ENCODE data around the gene PPP1R17. TPM values are rescaled to one million over a fixed set of nuclear protein-coding genes. Genes with fewer than 3 reads are reported as not detected.

The PPP1R17 gene
- total RNA-seq, 4 donors from 2014 or later: not detected

DNA sequence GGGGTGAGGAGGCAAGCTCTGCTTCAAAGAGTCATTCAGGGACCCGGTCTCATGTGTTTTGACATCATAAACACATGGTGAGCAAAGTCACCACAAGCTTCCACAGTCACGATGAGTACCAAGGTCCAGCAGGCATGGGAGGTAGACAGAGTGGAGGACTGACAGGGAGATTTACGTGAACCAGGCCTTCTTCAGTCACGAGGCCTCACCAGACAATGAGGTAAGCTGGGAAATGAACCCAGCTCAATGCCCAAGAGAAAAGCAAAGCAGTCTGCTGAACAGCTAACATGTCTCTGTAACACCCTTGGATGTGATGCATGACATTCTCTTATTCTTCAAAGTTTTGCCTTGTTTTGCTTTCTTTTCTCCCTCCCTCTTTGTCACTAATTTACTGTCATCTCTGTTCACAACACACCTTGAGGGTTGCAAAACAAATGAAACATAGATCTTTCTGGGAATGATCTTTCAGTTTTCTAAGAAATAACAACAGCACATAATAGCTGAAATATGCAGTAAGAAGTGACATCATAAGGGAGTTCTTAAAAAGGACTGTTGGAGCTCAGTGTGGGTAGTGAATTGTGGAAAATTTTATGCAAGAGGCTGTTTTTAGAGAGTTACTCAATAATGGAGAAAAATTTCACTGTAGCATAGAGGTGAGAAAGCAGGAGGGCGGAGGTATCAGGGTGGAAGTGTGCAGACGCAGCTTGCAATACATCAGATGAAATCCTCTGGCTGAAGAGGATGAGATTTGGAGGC is 9.0 kb downstream of the PPP1R17 start:
- no peak for DNase-seq (ENCODE audit: low spot score in 2 of 2)
- Histone ChIP-seq H3K9me3 (no peaks in the 10 kb centered on the region), H3K4me3 (no peak overlapping the region), H3K4me1 (no peaks in the 10 kb centered on the region), H3K36me3 (no peaks in the 10 kb centered on the region), H3K27ac (no peak overlapping the region), H3K27me3 (no peaks in the 10 kb centered on the region)
- no peak for TF ChIP-seq POLR2A (IDR thresholded peaks at IDR 0.05)
- no peak for TF ChIP-seq EP300 (IDR thresholded peaks at IDR 0.05)
- no peak for TF ChIP-seq POLR2AphosphoS5 (IDR thresholded peaks at IDR 0.05)
- TF ChIP-seq, protein P1, sequence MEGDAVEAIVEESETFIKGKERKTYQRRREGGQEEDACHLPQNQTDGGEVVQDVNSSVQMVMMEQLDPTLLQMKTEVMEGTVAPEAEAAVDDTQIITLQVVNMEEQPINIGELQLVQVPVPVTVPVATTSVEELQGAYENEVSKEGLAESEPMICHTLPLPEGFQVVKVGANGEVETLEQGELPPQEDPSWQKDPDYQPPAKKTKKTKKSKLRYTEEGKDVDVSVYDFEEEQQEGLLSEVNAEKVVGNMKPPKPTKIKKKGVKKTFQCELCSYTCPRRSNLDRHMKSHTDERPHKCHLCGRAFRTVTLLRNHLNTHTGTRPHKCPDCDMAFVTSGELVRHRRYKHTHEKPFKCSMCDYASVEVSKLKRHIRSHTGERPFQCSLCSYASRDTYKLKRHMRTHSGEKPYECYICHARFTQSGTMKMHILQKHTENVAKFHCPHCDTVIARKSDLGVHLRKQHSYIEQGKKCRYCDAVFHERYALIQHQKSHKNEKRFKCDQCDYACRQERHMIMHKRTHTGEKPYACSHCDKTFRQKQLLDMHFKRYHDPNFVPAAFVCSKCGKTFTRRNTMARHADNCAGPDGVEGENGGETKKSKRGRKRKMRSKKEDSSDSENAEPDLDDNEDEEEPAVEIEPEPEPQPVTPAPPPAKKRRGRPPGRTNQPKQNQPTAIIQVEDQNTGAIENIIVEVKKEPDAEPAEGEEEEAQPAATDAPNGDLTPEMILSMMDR (IDR thresholded peaks at IDR 0.05): no peak
- WGBS: 58% methylated on average over 6 of the region's 6 CpGs

DNA sequence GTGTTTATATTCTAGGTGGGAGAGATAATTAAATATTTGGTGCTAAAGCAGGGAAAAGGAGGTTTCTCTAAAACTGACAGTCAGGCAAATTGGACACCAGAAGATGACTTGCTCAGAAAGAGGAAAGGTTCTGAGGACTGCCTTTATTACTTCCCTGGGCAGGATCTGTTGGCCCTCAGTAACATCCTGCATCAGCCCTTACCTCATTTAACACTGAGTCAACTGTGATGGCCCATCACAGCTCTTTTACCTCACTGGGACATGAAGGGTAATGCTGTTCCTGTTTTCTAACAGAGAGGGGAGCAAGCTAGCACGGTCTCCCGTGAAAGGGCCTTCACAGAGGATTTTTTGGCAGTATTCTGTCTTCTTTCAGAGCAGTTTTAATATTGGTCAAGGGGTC is 12.0 kb downstream of the PPP1R17 start:
- Histone ChIP-seq H3K27me3 (no peaks in the 10 kb centered on the region), H3K36me3 (no peaks in the 10 kb centered on the region), H3K9me3 (no peaks in the 10 kb centered on the region), H3K4me1 (no peaks in the 10 kb centered on the region), H3K4me3 (no peak overlapping the region), H3K27ac (no peak overlapping the region)
- DNase-seq (ENCODE audit: low spot score in 2 of 2): no peak
- WGBS: 59% methylated on average over 2 of the region's 2 CpGs
- TF ChIP-seq POLR2AphosphoS5 (IDR thresholded peaks at IDR 0.05): no peak
- TF ChIP-seq, protein P1 (IDR thresholded peaks at IDR 0.05): no peak
- TF ChIP-seq EP300 (IDR thresholded peaks at IDR 0.05): no peak
- no peak for TF ChIP-seq POLR2A (IDR thresholded peaks at IDR 0.05)

DNA sequence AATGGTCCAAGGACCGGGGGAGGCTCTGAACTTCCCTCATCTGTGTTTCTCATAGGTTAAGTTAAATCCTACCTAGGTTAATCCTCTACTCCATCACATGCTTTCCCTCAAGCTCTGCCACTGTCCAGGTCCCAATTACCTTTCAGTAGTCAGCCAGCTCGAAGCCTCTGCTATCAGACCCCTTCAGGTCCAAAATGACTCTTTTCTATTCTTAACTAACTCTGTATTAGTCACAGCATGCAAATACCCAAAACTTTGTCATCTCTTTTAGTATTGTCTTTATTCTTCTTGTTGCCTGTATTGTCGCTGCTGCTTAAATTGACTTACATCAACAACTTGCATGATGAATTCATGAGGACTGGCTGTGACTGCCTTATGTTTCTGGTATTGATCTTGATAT is 15.3 kb downstream of the PPP1R17 start:
- H3K4me1 ChIP-seq: no peaks in the 10 kb centered on the region
- TF ChIP-seq POLR2AphosphoS5 (IDR thresholded peaks at IDR 0.05) (no peak), EP300 (IDR thresholded peaks at IDR 0.05) (no peak), POLR2A (IDR thresholded peaks at IDR 0.05) (no peak)
- TF ChIP-seq, protein P1 (IDR thresholded peaks at IDR 0.05): no peak
- H3K27ac ChIP-seq: no peak overlapping the region
- H3K36me3 ChIP-seq: no peaks in the 10 kb centered on the region
- DNase-seq (ENCODE audit: low spot score in 2 of 2): no peak
- no peak overlapping the region for H3K4me3 ChIP-seq
- no peaks in the 10 kb centered on the region for H3K27me3 ChIP-seq
- no peaks in the 10 kb centered on the region for H3K9me3 ChIP-seq
- 83% methylated on average over 3 of the region's 3 CpGs for WGBS

DNA sequence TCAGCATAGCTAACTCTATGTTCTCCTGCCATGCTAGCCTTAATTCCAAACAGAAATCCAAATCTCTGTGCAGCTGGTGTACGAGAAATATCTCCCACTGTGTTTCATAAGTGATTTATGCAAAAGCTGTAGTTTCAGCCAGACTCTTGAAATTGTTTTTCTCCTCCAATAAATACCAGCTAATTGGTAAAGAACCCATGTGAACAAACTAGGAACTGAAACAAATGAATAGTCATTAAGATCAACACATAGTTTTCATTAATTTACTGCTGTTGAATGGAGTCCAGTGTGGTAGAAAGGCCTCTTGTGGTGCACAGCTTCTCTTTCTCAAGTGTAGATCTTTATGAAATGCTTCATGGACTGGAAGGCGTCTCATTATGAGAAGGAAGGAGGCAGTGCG is 18.4 kb downstream of the PPP1R17 start:
- TF ChIP-seq POLR2A (IDR thresholded peaks at IDR 0.05): no peak
- TF ChIP-seq EP300 (IDR thresholded peaks at IDR 0.05): no peak
- TF ChIP-seq, protein P1 (IDR thresholded peaks at IDR 0.05): no peak
- TF ChIP-seq POLR2AphosphoS5 (IDR thresholded peaks at IDR 0.05): no peak
- 71% methylated on average over 3 of the region's 3 CpGs for WGBS
- Histone ChIP-seq H3K36me3 (no peaks in the 10 kb centered on the region), H3K4me1 (no peaks in the 10 kb centered on the region), H3K9me3 (no peaks in the 10 kb centered on the region), H3K27ac (no peak overlapping the region), H3K4me3 (no peak overlapping the region), H3K27me3 (no peaks in the 10 kb centered on the region)
- no peak for DNase-seq (ENCODE audit: low spot score in 2 of 2)

DNA sequence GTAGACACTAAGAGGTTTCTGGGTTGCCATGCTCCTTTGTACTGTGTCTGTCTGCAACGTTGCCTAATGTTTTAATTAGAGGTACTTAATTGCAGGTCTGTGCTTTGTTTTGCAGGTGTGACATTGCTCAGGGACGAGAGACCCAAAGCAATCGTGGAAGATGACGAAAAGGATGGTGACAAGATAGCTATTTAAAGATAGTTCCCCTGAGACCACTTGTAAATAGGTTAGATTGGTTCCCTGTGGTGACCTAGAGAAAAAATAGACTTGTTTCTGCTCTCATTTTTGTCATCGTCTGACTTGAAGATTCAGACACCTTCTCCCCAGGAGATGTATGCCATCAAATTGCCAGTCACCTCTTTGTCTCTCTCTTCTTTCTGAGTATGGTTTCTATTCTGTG is 20.1 kb downstream of the PPP1R17 start:
- TF ChIP-seq POLR2A (IDR thresholded peaks at IDR 0.05): no peak
- TF ChIP-seq, protein P1 (IDR thresholded peaks at IDR 0.05): no peak
- no peak for TF ChIP-seq EP300 (IDR thresholded peaks at IDR 0.05)
- no peak for TF ChIP-seq POLR2AphosphoS5 (IDR thresholded peaks at IDR 0.05)
- DNase-seq (ENCODE audit: low spot score in 2 of 2): no peak
- no peaks in the 10 kb centered on the region for H3K36me3 ChIP-seq
- 61% methylated on average over 5 of the region's 5 CpGs for WGBS
- H3K9me3 ChIP-seq: no peaks in the 10 kb centered on the region
- no peak overlapping the region for H3K4me3 ChIP-seq
- H3K4me1 ChIP-seq: no peaks in the 10 kb centered on the region
- H3K27me3 ChIP-seq: no peaks in the 10 kb centered on the region
- H3K27ac ChIP-seq: no peak overlapping the region
